Gastrocnemius medialis (tissue), 4 donors: ENCODE results near the gene ITLN2. TPM values are rescaled to one million over a fixed set of nuclear protein-coding genes. Genes with fewer than 3 reads are reported as not detected.

Experiments
- ATAC-seq, 2 donors: fragments of 150-250 bp; one replicate each; pipeline ENCODE4 v1.9.1; 2016
- DNase-seq, 2 donors: peaks; one replicate each; pipeline ENCODE4 v3.0.0-alpha.2; 2019
- H3K27ac ChIP-seq, 4 donors: fragments of 200-600 bp; sonication (generic); 1 replicate in 1 of 4; 2 replicates in 3 of 4; pipeline ENCODE4 v1.5.1; 2016 to 2018; ENCODE audit warnings: mild to moderate bottlenecking in 2 of 4, moderate library complexity in 1 of 4
- H3K27me3 ChIP-seq, 3 donors: fragments of 200-600 bp; sonication (generic) in 2 of 3; 1 replicate in 1 of 3; 2 replicates in 2 of 3; pipeline versions ENCODE4 v1.5.1 to v1.6.0; 2016 to 2019; ENCODE audit warnings: mild to moderate bottlenecking in 1 of 3, moderate library complexity in 1 of 3
- H3K36me3 ChIP-seq, 2 donors: fragments of 200-600 bp; sonication (generic) in 1 of 2; one replicate each; pipeline ENCODE4 v1.5.1; 2017 to 2018
- H3K4me1 ChIP-seq, 2 donors: fragments of 200-600 bp; sonication (generic) in 1 of 2; one replicate each; pipeline ENCODE4 v1.5.1; 2016 to 2017; ENCODE audit warnings: mild to moderate bottlenecking in 2 of 2
- H3K4me3 ChIP-seq, 4 donors: fragments of 200-600 bp; sonication (generic) in 3 of 4; 1 replicate in 1 of 4; 2 replicates in 3 of 4; pipeline ENCODE4 v1.5.1; 2016 to 2019; ENCODE audit warnings: mild to moderate bottlenecking in 2 of 4
- H3K9me3 ChIP-seq, 3 donors: fragments of 200-600 bp; sonication (generic) in 2 of 3; 1 replicate in 1 of 3; 2 replicates in 2 of 3; pipeline ENCODE4 v1.5.1; 2016 to 2019
- CTCF ChIP-seq, 5 experiments: fragments of 450-650 bp in 3 of 5; fragments of 200-600 bp in 2 of 5; sonication (generic) in 2 of 5; IDR thresholded peaks in 4 of 5; conservative IDR thresholded peaks in 1 of 5; 1 replicate in 4 of 5; 2 replicates in 1 of 5; pipeline ENCODE4 v1.5.1; 2016 to 2019; ENCODE audit warnings: antibody characterized with exemption in 5 of 5, mild to moderate bottlenecking in 3 of 5, moderate library complexity in 3 of 5
- POLR2A ChIP-seq, 2 donors: fragments of 450-650 bp; IDR thresholded peaks; one replicate each; pipeline ENCODE4 v1.6.1; 2017; ENCODE audit warnings: antibody characterized with exemption in 2 of 2, mild to moderate bottlenecking in 2 of 2, moderate library complexity in 2 of 2
- in situ Hi-C, 4 donors: fragments of 200-750 bp; cut with MboI; loops; one replicate each; pipeline versions ENCODE4 v1.15.0 to v1.8.0; 2017; ENCODE audit warnings: low sequenced_read_pairs in 4 of 4
- intact Hi-C: fragments of 100-400 bp; cut with DNase I; formaldehyde crosslinking; loops from one replicate; pipeline ENCODE4 v1.15.1; 2023; ENCODE audit warnings: low total_unique reads
- total RNA-seq, 4 donors: library from RNA; depleted of rRNA; stranded (reverse); fragments of >200 nt; gene quantifications; one replicate each; pipeline versions ENCODE4 v1.1.0 to v1.2.3, GENCODE V29; 2016

Gene ITLN2
- total RNA-seq, 4 donors from 2014 or later = not detected

DNA sequence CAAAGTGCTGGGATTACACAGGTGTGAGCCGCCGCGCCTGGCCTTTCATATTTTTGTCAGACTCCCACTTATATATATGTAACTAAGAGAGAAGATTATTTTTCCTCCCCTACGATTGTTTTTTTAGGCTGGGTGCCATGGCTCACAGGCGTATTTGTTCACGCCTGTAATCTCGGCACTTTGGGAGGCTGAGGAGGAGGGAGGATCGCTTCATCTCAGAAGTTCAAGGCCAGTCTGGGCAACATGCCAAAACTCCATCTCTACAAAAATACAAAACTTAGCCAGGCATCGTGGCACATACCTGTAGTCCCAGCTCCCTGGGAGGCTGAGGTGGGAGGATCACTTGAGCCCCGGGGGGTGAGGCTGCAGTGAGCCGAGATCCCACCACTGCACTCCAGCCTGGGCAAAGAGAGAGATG, 23.9 kb upstream of the ITLN2 start:
- no peak overlapping the region for H3K4me3 ChIP-seq
- H3K9me3 ChIP-seq = no peaks in the 10 kb centered on the region
- H3K4me1 ChIP-seq = no peaks in the 10 kb centered on the region
- no peaks in the 10 kb centered on the region for H3K36me3 ChIP-seq
- peaks cover 19 to 20% (median 20%) of the 10 kb centered on the region in 3 donors for H3K27me3 ChIP-seq
- intact Hi-C loops = no loop called here
- H3K27ac ChIP-seq = no peak overlapping the region
- no peak for DNase-seq
- ATAC-seq = no peak
- TF ChIP-seq POLR2A (IDR thresholded peaks at IDR 0.05) = no peak
- no peak for TF ChIP-seq CTCF (IDR thresholded peaks at IDR 0.05 in 4 of 5, conservative IDR thresholded peaks at IDR 0.05 in 1 of 5)
- in situ Hi-C loops = no loop called here

DNA sequence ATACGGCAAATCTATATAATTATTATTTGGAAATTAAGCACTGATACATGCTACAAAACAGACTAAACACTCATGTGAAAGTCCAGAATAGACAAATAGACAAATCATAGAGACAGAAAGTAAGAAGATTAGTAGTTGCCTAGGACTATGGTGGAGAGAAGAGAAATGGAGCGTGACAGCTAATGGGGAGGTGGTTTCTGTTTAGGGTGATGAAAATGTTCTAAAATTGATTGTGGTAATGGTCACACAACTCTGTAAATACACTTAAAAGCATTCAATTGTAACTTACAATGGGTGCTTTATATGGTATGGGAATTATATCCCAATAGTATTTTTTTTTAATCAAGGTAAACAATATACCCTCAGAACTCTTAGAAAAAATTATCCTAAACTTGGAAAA, 20.4 kb upstream of the ITLN2 start:
- Histone ChIP-seq H3K9me3 (no peaks in the 10 kb centered on the region), H3K27me3 (peaks cover 0 to 3% (median 2%) of the 10 kb centered on the region in 3 donors), H3K36me3 (no peaks in the 10 kb centered on the region), H3K4me3 (no peak overlapping the region), H3K4me1 (no peaks in the 10 kb centered on the region), H3K27ac (no peak overlapping the region)
- intact Hi-C loops (no loop called here), in situ Hi-C loops (no loop called here)
- TF ChIP-seq CTCF (IDR thresholded peaks at IDR 0.05 in 4 of 5, conservative IDR thresholded peaks at IDR 0.05 in 1 of 5) (no peak), POLR2A (IDR thresholded peaks at IDR 0.05) (no peak)
- ATAC-seq (no peak), DNase-seq (no peak)

DNA sequence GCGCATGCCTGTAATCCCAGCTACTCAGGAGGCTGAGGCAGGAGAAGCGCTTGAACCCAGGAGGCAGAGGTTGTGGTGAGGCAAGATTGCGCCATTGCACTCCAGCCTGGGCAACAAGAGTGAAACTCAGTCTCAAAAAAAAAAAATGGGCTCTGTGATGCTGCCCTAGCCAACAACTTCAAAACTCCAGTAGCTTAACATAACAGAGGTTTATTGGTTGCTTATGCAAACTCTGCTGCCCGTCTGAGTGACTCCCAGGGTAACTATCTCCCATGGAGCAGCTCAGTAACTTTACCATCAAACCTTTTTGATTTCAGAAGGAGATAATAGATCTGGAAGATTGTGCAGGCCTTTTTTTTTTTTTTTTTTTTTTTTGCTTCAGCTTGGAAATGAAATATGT, 18.9 kb upstream of the ITLN2 start:
- no peak for DNase-seq
- TF ChIP-seq POLR2A (IDR thresholded peaks at IDR 0.05) = no peak
- TF ChIP-seq CTCF (IDR thresholded peaks at IDR 0.05 in 4 of 5, conservative IDR thresholded peaks at IDR 0.05 in 1 of 5) = no peak
- Histone ChIP-seq H3K36me3 (no peaks in the 10 kb centered on the region), H3K27ac (no peak overlapping the region), H3K9me3 (no peaks in the 10 kb centered on the region), H3K4me1 (no peaks in the 10 kb centered on the region), H3K4me3 (no peak overlapping the region), H3K27me3 (peaks cover 0 to 2% (median under 1%) of the 10 kb centered on the region in 3 donors)
- intact Hi-C loops (no loop called here), in situ Hi-C loops (no loop called here)
- no peak for ATAC-seq

- Histone ChIP-seq H3K4me3 (no peak overlapping the region), H3K27me3 (peaks cover 0 to 2% (median 0%) of the 10 kb centered on the region in 3 donors), H3K9me3 (no peaks in the 10 kb centered on the region), H3K27ac (no peak overlapping the region), H3K4me1 (no peaks in the 10 kb centered on the region), H3K36me3 (no peaks in the 10 kb centered on the region)
- no peak for DNase-seq
- ATAC-seq = no peak
- intact Hi-C loops = no loop called here
- TF ChIP-seq CTCF (IDR thresholded peaks at IDR 0.05 in 4 of 5, conservative IDR thresholded peaks at IDR 0.05 in 1 of 5) = no peak
- no peak for TF ChIP-seq POLR2A (IDR thresholded peaks at IDR 0.05)
- in situ Hi-C loops = no loop called here
These were observed 18.3 kb upstream of the ITLN2 start for GRCh38 chr1:160972939-160973338.

- intact Hi-C loops (no loop called here), in situ Hi-C loops (no loop called here)
- DNase-seq (no peak), ATAC-seq (no peak)
- H3K36me3 ChIP-seq = no peaks in the 10 kb centered on the region
- H3K9me3 ChIP-seq = no peaks in the 10 kb centered on the region
- no peaks in the 10 kb centered on the region for H3K27me3 ChIP-seq
- H3K27ac ChIP-seq = no peak overlapping the region
- TF ChIP-seq POLR2A (IDR thresholded peaks at IDR 0.05) = no peak
- no peak for TF ChIP-seq CTCF (IDR thresholded peaks at IDR 0.05 in 4 of 5, conservative IDR thresholded peaks at IDR 0.05 in 1 of 5)
- no peaks in the 10 kb centered on the region for H3K4me1 ChIP-seq
- H3K4me3 ChIP-seq = no peak overlapping the region
These were observed 17.0 kb upstream of the ITLN2 start for GRCh38 chr1:160971618-160972056.
